Activated CD4-positive, alpha-beta T cell treated with anti-CD3 and anti-CD28 coated beads, Interleukin-2, amount 50 U/mL, for 16 hours (primary cell): ENCODE measurements around the gene TEX47.
A peak's percentile ranks its signal among the peaks of the same experiment; 100 is the strongest.

ENCODE experiments used
- DNase-seq: peaks from one replicate; pipeline ENCODE4 v3.0.0-alpha.2; 2020

The TEX47 gene

DNA sequence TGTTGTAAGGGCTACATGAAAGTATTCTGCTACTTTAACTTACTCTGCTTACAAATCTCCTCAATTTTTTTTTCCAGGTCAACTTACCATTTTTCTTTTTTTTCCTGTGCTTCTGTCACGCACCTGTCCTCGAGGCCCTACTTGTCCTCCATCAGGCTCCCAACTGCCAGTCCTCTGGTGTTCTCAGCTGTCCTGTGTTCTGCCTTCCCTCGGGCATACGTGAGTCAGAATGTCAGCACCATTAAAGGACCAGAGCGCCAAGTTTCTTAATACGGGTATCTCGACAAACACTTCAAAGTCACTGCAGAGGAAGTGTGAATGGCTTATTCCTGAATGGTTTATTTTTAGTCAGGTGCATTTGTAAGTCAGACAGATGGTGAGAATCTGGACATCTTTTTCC lies at the start of gene TEX47:
TSS of gene TEX47 (minus strand) at position 185 of the 400 bp plus-strand sequence. CDS start 795 bp downstream, outside the sequence.
- DNase-seq, result no peak

DNA sequence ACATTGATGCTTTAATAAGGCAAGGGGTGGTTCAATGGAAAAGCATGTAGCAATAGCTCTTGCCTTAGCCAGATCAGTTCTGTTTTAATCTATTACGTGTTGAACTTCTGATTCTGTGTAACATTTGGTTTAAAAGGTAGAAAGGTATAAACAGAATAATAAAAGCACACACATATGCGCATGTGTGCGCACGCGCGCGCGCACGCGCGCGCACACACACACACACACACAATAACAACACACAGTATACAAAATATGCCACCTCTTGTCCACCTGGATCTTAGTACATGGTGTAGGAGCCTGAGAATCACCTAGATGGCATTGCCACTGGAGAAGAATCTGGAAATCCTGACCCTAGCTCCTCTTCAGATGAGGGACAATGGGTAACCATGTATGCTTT lies 49.6 kb upstream of the TEX47 start:
- DNase-seq, result no peak

DNA sequence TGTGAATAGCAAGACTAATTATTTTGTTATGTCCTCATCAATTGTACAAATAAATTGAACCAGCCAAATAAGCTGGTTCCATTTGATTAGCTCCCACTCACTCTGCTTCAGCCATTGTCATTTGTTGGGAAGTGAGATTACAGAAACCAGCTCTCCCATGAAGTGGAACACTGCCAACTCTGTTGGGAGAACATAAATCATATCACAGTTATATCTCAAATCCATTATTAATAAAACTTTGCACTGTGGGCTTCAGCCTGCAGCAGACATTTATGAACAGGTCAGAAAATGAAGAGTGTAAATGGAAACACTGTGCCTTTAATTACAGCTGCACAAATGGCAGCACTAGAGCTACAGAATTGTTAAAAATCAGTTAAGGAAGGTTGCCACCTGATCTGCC lies 46.7 kb upstream of the TEX47 start:
- DNase-seq, result no peak

DNA sequence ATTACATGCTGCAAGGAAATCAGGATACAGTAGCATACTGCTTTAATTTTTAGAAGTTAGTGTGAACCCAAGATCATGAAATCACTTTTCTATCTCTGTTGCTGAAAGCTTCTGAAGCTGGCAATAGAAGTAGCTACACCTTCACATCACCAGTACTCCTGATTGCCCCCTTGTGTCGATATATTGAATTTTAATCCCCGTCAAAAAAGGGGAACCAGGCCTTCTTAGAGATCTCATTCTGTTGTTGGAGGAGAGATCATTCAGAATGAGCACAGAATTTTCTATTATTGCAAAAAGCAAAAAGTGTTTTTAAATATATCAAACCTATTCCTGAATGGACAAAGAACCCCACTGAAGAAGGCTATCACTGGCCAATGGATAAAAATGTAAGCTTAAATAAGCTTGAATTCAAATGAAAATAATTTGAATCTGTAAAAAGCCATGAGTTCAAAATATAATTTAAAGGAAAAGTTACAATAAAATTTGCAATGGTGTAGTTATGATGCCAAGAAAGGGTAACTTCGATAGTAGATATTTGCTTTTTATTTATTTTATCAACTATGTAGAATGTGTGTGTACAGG lies 39.7 kb upstream of the TEX47 start:
- peak; percentile 34 for DNase-seq

DNA sequence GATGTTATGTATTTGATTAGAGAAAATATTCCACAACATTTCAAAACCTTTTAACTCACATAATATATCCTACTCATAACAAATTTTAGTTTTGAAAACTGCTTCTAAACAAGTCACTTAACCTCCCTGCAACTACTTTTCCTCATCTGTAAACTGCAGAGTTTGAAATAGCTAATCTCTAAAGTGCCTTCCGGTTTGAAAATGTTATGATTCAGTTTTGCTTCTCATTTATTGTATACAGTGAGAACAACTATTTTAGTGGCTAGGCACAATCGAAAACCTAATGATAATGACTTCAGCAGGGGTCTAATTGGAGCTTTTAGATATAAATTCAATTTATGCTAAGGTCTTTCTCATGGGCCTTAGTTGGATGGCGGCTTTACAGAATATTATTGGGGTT lies 30.7 kb upstream of the TEX47 start:
- no peak for DNase-seq

DNA sequence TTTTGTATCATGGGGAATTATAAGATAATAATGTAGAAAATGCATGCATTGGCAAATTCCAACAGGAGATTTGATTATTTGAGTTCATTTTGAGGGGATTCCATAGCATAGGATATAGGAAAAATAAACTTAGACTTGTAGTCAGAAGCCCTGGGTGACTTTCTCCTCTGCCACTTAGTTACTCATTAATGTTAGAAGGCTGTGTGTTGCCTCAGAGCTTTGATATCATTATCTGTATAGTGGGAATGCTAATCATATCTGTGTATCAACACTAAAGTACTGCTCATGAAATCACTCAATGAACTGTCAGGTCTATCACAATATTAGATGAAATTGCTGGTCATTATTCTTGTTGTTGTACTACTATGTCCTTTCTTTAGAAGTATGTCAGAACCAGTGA lies 23.0 kb upstream of the TEX47 start:
- DNase-seq, result no peak

DNA sequence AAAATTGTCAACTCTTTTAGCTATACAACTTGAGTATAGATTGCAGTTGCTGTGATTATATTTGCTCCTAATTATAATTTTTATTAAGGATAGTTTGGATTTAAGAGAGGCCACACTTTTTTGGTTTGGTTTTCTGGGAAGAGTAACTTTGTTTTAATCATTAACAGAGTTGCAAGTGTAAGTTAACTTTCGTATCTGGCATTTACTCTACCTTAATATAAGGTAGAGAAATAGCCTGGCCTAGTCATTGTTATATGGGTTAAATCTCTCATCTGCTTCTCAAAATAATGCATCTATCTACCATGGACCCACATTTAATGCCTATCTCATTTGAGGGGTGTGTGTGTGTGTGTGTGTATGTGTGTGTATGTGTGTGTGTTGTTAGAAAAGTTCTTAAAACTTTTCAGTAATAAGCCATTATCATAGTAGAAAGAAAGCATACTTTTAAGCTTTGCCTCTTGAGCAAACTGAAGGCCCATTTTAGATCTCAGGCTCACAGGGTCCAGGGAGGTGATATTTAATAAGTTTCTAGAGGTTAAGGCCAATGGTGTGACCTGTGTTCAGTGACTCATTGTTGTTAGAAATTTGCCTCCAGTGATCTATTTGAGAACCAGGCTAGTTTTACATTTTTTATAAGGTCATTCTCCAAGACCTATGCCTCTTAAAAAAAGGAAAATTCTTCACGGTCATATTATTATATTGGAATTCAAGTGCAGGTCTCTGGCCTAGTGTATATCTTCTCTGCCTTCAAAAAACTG lies 10.9 kb upstream of the TEX47 start:
- no peak for DNase-seq

DNA sequence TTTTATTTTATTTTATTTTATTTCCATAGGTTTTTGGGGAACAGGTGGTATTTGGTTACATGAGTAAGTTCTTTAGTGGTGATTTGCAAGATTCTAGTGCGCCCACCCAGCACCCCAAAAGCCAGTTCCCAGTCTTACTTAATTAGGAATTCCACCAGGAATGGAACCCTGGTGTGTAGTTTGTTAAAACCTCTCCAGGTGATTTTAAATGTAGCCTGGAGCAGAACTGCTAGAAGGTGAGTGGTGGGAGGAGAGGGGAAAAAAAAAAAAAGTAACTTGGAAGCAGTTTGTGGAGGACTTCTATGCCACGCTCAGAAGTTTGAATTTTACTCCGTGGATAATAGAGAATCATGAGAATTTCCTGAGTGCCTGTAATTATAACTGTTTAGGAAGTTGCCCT lies 5.5 kb upstream of the TEX47 start:
- no peak for DNase-seq

DNA sequence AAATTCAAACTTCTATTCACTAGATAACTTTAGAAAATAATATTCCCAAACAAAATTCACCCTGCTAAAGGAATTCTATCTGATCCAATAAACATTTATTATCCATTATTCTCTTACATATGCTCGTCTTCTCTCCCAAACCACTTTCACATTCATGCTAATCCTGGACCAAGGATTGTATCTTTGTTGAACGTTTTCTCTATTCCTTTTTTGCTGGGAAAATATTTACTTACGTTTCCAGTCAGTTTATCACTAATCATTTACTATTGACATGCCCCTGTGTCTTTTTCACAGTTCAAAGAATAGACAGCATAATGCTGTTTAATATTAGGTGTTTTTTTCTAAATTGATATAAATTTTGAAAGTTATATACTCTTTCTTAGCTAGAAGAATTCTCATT lies 3.2 kb downstream of the TEX47 start:
- DNase-seq, result no peak

DNA sequence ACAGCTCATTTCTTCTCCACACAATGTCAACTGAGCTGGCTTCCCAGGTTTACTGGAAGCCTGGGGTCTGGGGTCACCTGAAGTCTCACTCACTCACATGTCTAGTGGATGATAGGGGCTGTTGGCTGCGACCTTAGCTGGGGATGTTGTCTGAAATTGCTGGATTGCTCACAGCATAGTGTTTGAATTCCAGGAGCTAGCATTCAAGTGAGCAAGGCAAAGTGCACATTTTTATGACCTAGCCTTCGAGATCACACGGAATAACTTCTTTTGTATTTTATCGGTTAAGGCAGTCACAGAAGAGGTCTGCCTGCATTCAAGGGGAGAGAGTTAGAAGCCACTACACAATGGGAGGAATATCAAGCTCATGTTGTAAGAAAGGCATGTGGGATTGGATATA lies 3.6 kb downstream of the TEX47 start:
- no peak for DNase-seq

DNA sequence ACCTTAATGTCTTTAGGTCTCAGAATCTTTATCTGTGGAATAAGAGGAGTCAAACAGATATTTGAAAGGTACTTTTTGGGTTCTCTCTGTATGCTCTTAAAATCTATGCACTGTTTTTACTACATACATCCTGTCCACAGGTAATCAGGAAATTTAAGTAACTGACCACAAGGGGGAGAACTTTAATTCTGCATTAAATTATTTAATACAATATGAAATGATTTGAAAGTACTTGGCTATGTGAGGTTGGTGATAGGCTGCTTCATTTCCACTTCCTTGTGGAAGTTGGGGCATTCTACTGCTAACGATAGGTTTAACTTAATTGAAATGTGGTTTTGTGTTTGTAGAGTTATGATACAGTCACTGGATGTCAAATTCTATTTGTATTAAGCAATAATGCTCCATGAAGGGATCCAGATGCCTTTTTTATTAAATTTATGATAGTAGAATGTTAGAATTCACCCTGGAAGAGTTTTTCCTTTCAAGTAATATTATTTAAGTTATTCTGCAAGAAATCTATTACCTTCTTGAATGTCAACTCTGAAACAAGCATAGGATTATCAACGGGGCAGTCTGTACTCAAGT lies 6.0 kb downstream of the TEX47 start:
- no peak for DNase-seq

DNA sequence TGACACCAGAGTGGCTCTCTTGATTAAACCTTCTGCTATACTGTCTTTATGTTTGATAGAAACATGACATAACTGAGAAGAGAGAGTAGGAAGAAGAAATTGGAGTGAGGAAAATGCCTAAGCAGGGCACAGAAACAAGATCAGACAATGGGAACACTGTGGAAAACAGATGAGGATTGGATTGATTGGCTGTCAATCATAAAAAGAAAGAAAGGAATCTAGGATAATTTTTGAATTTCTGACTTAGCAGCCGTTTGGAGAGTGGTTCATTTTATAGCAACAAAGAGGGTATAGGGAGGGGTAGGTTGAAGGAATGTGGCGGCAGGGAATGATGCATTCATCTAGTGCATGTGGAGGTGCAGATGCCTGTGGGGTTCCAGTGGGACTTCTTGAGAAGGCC lies 7.8 kb downstream of the TEX47 start:
- DNase-seq, result no peak

DNA sequence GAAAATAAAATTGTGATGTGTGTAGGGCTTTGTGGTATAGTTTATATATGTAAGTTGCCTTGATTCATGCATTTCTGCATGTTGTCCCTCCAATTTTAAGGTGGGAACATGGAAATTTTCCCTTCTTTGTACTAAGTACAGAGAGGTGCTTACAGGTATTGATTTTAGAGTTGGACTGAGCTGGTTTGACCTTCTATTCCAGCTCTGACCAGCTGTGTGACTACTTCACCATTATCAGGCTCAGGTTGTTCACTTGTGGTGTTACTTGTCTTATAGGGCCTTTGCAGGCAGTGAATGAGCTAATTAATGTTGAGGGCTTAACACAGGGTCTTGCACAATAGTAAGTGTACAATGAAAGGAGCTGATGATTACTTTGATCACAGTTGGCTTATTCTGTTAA lies 19.7 kb downstream of the TEX47 start:
- no peak for DNase-seq

DNA sequence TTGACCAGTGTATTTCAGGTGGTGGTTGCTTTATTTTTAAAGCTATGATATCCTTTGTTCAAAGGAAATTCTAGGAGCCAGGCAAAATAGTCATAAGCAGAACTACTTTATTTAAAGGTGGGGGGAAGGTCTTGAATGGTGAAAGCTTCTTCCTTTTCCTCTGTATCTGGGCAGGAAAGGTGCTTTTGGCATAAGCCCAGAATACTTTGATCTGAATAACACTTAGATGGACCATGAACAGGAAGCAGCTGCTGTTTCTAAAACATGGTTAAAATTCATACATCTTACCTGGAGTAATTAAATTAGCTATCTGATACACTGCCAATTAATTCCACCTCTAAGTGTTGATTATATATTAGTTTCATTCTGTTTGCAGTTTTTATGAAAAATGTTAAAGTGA lies 22.8 kb downstream of the TEX47 start:
- no peak for DNase-seq

DNA sequence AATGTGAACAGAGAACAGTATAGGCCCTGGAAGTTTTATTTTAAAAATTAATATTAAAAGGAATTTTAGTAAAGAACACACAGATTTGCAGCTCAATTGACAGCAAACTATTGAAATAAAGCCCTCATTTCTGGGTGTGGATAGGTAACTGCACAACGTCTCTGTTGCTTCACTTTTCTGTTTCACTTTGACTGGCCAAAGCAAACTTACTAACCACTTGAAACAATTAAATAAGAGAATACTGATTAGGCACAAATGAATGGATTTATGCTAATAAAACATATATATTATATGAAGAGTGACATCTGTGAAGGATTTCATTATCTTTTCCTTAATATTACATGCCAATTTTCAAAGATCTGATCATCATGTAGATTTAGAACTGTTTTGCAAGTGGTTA lies 24.1 kb downstream of the TEX47 start:
- no peak for DNase-seq

DNA sequence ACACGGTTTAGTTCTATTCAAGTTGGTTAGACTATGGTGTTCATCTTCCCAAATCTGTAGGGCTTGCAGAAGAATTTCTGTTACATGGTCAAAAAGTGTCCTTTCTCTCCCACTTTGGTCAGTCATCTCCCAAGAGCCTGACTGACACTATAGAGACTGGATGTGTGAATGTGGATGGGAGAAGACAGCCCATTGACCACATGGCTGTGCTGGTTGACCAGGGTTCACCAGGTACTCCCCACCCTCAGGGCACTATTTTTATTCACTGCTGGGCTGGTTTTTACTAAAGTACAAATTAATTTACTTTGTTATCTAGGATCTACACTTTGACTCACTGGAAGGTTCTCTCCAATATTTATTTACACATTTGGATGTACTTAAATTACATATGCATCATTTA lies 33.8 kb downstream of the TEX47 start:
- no peak for DNase-seq

DNA sequence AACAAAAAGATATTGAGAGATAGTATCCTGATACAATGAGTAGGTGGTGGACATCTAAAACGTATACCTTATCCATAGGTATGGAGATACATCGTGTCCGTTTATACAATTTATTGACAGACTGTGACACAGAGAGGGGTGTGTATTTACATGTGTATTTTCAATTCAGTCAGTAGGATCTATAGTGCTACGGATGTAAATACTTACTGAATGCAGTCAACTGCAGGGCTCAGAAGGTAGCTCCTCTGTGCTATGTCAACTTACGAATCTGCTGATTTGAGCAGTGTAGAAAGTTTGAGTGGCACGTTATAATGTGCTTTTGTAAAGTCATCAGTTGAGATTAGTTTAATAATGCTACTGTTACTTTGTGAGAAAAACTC lies 35.4 kb downstream of the TEX47 start:
- DNase-seq, result no peak

DNA sequence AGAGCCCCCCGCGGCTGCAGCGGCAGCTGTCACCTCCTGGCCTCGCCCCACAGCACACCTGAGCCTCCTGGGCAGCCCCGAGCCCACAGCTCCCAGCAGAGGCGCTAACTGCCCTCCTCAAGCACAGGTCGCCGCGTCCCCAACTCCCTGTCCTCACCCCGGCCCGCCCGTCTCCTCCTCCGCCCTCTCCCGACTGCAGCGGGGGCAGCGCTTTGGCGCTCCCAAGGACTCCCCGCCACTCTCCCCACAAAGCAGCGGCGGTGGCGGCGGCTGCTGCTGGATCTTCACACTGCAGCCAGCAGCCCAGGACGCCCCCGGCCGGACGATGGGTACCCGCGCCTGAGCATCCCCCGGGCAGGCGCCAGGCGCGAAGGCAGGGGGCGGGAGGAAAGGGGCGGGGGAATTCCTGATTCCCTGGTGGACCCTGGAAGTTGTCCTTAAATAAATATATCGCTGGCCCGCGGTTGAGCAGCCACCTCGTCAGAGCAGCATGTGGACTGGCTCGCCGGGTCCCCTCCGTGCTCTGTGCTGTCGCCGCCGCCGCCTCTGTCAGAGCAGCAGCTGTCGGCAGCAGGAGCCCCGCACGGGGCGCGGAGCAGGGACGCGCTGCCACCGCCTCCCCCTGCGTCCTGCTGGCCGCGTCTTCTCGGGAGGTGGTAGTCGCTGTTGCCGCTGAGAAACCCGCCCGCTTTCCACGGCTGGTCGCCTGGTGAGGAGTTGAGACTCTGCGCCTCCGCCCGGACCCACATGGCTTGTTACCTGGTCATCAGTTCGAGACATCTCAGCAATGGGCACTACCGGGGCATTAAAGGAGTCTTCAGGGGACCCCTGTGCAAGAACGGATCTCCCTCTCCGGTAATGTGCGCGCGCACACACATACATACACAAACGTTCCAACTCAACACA lies 36.1 kb downstream of the TEX47 start, which contains the start of gene ZNF804B:
TSS of gene ZNF804B (plus strand) at position 471 of the 906 bp plus-strand sequence. CDS start at position 748, 277 bp downstream.
- no peak for DNase-seq

DNA sequence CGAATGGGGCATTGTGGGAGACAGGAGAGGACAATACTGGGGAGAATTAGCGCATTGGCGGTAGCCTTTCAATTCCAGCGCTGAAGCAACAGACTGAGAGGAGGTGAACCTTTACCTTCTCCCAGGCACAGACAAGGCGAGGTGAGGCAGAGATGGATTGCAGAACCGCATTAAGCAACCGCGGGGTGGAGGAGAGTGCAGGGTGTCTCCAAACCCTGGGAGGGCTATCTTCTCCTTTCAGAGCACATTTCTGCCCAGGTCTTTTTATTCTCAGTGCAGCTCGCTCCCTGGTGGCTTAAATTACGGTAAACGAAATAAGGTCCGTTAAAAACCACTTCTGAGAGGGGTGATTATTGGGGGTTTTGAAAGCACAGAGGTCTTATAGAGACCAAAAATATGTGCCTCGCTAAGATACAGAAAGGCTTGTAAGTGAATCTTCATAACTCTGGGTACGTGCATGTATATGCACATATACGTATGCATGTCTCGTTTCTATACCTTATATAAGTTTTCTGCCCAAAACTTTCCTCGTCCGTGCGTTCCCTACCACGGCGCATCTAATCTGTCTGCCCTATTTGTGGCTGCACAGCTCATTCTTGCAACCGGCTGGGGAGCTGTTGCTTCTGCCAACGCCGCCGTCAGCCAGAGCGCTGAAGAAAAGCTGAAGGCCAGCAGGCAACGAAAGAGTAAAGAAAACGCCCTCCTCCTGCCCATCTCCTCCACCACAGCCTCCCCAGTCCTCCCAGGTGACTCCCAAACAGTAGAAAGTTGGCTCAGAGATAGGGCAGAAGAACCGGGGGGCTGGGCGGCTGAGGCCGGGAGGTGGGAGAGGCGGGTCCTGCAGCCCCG lies 36.9 kb downstream of the TEX47 start:
- DNase-seq, result no peak

DNA sequence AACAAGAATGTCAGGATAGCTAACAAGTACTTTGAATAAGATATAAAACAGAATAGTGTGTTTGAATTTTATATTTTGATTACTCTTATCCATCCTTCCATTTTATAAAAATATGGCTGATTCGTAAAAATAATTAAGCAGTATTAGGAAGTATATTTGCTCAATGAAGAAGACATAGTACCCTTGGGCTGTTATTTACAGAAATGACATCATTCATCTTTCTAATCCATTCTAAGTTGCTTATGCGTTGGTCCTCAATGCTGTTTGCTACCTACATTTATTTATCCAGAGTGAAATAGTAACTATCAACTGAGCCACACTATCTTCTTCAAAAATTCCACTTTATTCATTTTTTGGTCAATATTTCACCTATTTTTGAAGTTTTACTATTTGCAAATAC lies 38.2 kb downstream of the TEX47 start:
- no peak for DNase-seq

DNA sequence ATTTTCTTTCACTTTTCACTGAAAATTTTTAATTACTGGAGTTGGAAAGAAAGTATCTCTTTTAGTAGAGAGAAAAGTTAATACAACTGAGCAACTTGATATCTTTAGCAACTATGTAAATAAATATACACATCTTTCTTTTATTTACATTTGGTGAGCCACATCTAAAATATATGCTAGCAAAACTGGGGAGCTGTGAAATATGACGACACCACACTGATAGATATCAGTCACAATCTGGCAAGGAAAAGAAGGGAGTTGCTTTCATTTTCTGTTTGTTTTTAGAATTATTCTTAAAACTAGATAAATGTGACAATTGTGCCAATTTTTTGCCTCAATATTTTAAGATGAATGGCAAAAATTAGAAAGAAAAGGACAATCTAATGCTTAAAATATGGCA lies 38.7 kb downstream of the TEX47 start:
- DNase-seq, result no peak

DNA sequence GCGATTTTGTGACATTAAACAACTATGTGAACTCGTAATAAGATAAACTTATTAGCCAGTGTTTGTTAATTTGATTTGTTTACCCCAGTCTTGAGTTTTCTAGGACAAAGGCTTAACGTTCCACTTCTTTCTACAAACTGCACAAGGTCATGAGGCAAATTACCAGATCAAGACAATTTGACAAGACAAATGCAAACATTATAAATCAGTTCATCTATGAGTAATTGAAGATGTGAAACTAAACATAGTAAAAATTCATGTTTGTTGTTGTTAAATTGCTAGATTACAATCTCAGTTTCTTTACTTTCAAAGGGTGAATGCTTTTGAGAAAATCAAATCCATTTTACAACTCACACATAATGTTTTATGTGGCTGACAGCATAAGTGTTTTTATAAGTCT lies 49.4 kb downstream of the TEX47 start:
- DNase-seq, result no peak
